K562 (cell line): ENCODE measurements around the gene PPP6R3.

ENCODE experiments used
- CREB1 ChIP-seq, 2 experiments: sonication (generic) in 1 of 2; formaldehyde crosslinking in 1 of 2; IDR thresholded peaks; 2 replicates each; pipeline versions ENCODE4 v1.6.1 to v1.8.0; 2012 to 2022; ENCODE audit warnings: inconsistent platforms in 1 of 2, mild to moderate bottlenecking in 1 of 2, missing genetic modification reagents in 1 of 2, moderate library complexity in 1 of 2
- HBP1 ChIP-seq: fragments of 450-650 bp; formaldehyde crosslinking; IDR thresholded peaks from 2 replicates; pipeline ENCODE4 v1.4.0; 2022; ENCODE audit warnings: missing genetic modification characterization
- IRF1 ChIP-seq: sonication (generic); formaldehyde crosslinking; IDR thresholded peaks from 2 replicates; pipeline ENCODE4 v1.8.0; 2022; ENCODE audit warnings: missing genetic modification reagents, mild to moderate bottlenecking, borderline replicate concordance
- IRF2 ChIP-seq: sonication (generic); formaldehyde crosslinking; IDR thresholded peaks from 2 replicates; pipeline ENCODE4 v1.8.1; 2022; ENCODE audit warnings: mild to moderate bottlenecking, missing genetic modification reagents
- NFXL1 ChIP-seq: fragments of 450-650 bp; formaldehyde crosslinking; IDR thresholded peaks from 2 replicates; pipeline ENCODE4 v1.4.0; 2021; ENCODE audit warnings: mild to moderate bottlenecking
- RFX5 ChIP-seq: IDR thresholded peaks from 2 replicates; pipeline ENCODE4 v1.6.1; 2011; ENCODE audit warnings: low read depth, mild to moderate bottlenecking, improper control_type of control experiment, low read length

GRCh38 chr11:68601147-68601546, 140.6 kb downstream of the PPP6R3 start:
- TF ChIP-seq HBP1 (CRISPR knock-in tag), result no peak
- TF ChIP-seq CREB1 (IDR thresholded peaks at IDR 0.05), result no peak
- TF ChIP-seq CREB1 (CRISPR knock-in tag; IDR thresholded peaks at IDR 0.05), result no peak
- no peak for TF ChIP-seq NFXL1
- TF ChIP-seq IRF1, result no peak
- no peak for TF ChIP-seq IRF2 (CRISPR knock-in tag)
- TF ChIP-seq RFX5, result no peak
